G401 (cell line): ENCODE data around the gene PPIP5K2. TPM values are rescaled to one million over a fixed set of nuclear protein-coding genes. Genes with fewer than 3 reads are reported as not detected.
"Not testable (repeated sequence)": the region's sequence is repeated elsewhere in the genome, so short reads cannot be mapped to it uniquely, and the experiment has no call there.

ENCODE experiments used
- DNase-seq: peaks from one replicate; pipeline ENCODE4 v3.0.0-alpha.2; 2015; ENCODE audit warnings: low spot score
- in situ Hi-C: cut with HindIII; loops from 2 replicates; pipeline ENCODE4 v1.10.0; 2016; ENCODE audit warnings: low sequenced_read_pairs, mixed read lengths
- total RNA-seq: library from RNA; depleted of rRNA; stranded (reverse); fragments of >200 nt; shearing (Covaris generic); gene quantifications from 2 replicates; pipeline ENCODE4 v1.2.3, GENCODE V29; 2014

The PPIP5K2 gene
- total RNA-seq, 1 experiment from 2014 or later = 65.7 TPM

DNA sequence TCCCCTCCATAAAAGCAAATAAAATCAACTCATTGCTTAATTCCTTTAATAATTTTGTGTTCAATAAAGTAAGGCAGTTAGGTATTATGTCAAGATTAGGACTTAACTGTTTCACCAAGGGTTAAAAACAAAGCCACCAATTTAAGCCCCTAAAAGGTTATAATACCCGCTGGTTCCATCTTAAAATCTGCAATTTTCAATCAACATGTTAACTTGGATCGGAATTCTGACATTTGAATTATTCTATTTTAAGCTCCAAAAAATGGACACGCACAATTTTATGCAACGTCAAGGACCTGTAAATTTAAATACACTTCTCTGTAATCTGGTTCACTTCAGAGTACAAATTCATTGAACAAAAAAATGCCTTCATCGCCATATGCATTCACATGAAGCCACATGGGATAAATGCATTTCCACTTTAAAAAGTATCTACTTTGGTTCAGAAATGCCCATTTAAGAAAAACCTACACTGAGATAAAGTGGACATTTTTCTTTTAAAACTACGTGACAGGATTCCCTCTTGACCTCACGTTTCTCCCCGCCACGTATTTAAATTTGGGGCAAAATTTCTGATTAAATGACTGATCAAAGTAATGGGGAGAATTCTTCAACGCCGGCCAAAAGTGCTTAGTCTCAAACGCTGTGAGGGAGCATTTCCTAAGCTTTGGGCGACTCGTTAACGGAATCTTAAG, 884 bp upstream of the PPIP5K2 start:
- in situ Hi-C loops = no loop called here
- no peak for DNase-seq

DNA sequence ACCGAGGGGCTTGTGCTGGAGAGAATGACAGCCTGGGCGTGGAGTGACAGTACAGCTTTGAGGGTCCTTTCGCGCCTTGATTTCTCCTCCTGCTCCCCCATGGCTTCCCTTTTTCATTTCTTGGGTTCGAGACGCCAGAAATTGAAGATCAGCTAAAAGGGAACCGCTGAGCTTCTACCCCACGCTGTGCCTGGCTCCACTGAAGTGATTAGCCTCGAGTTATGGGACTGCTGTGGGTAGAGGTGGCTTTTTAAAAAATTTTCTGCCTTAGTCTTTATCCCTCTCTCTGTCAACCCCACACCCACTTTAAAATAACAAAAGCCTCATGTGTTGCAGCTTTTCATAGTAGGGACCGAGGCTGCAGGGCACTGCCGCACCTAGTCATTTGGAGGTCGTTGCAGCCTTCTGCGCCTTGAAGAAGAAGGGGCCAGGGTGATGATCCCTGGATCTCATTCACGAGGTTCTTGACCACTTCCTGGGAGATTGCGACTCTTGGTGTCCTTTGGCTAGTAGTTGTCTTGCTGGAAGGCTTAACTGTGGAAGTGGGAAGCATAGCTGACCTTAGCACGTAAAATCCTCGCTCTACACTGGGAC, 603 bp downstream of the PPIP5K2 start:
- no peak for DNase-seq
- in situ Hi-C loops = no loop called here

DNA sequence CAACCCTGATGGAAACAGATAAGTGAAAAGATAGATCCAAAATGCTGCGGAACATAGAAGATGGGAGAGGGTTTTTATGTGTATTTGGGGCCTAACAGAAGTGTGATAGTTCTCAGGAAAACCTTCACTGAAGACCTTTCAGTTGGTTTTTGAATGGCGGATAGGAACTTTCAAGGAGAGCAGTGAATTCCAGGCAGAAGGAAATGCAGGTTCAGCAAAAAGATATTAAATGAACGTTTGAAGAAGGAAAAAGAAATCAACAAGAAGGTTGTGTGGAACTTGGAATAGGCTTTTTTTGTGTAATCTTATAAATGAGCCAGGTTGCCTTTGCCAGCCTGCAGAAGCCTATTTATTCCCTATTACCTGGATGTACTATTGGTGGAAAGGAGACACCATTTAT, 2.1 kb downstream of the PPIP5K2 start:
- no peak for DNase-seq
- in situ Hi-C loops = no loop called here

GRCh38 chr5:103126557-103126956, 6.5 kb downstream of the PPIP5K2 start:
- in situ Hi-C loops = no loop called here
- DNase-seq = no peak

- in situ Hi-C loops = no loop called here
Measured at GRCh38 chr5:103127292-103127817, 7.3 kb downstream of the PPIP5K2 start.

DNA sequence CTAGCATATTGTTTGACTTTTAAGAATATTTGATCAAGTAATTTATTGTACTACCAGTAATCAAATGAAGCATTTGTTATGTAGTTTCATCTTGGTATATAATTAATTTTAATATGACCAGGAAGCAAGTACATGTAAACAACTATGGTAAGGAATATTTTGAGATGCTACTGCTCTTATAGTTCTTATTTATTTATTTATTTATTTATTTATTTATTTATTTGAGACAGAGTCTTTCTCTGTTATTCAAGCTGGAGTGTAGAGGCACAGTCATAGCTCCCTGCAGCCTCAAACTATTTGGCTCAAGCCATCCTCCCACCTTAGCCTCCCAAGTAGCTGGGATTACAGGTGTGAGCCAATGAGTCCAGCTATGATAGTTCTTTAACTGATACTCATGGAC, 8.1 kb downstream of the PPIP5K2 start:
- in situ Hi-C loops = no loop called here

More at GRCh38 chr5:103127292-103127817, 7.3 kb downstream of the PPIP5K2 start:
- no peak for DNase-seq

GRCh38 chr5:103132684-103133083, 12.6 kb downstream of the PPIP5K2 start:
- in situ Hi-C loops = no loop called here

More for the DNA sequence above, 8.1 kb downstream of the PPIP5K2 start:
- DNase-seq = no peak

GRCh38 chr5:103133231-103133630, 13.1 kb downstream of the PPIP5K2 start:
- in situ Hi-C loops = no loop called here
- DNase-seq = no peak

More at GRCh38 chr5:103132684-103133083, 12.6 kb downstream of the PPIP5K2 start:
- DNase-seq = no peak

- DNase-seq = no peak
- in situ Hi-C loops = no loop called here
Measured at GRCh38 chr5:103135461-103135860, 15.4 kb downstream of the PPIP5K2 start.

- in situ Hi-C loops = no loop called here
- DNase-seq = no peak
Measured at GRCh38 chr5:103138202-103138690, 18.1 kb downstream of the PPIP5K2 start.

DNA sequence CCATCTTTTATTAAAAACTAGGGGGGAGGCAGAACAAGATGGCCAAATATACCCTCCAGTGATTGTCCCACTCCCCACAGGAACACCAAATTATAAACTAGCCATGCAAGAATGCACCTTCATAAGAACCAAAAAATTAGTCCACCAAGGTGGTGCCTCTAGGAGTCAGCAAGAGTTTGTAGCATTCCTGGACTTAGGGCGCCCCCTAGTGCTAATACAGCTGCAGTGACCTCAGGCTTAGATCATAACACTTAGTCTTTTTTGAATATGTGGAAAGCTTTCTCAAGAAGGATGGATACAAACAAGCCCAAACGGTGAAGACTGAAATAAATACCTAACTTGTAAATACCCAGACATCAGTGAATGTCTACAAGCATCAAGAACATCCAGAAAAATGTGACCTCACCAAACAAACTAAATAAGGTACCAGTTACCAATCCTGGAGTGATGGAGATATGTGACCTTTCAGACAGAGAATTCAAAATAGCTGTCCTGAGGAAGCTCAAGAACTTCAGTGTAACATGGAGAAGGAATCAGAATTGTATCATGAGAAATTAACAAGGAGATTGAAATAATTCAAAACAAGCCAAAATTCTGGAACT, 19.3 kb downstream of the PPIP5K2 start:
- peak; percentile 81 for DNase-seq
- in situ Hi-C loops = no loop called here

GRCh38 chr5:103142132-103142531, 22.0 kb downstream of the PPIP5K2 start:
- in situ Hi-C loops, DNase-seq: not testable (repeated sequence)

- DNase-seq = no peak
- in situ Hi-C loops = no loop called here
Measured at GRCh38 chr5:103145196-103145595, 25.1 kb downstream of the PPIP5K2 start.

DNA sequence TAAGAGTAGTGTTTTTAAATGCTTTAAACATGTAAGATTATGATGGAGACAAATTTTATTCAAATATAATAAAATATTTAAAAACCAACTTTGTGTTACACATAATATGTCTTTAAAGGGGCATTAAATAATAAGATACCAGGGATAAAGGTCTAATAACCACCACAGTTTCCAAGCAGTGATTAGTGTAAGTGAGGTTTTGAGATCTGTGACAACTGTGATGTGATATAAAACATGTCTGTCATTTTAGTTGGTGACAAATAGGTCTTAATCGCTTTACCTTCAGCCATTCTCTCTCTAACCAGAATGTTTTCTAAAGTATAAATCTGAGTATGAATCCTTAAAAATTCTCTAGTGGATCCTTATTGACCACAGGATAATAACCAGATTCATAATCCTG, 28.1 kb downstream of the PPIP5K2 start:
- in situ Hi-C loops = no loop called here

DNA sequence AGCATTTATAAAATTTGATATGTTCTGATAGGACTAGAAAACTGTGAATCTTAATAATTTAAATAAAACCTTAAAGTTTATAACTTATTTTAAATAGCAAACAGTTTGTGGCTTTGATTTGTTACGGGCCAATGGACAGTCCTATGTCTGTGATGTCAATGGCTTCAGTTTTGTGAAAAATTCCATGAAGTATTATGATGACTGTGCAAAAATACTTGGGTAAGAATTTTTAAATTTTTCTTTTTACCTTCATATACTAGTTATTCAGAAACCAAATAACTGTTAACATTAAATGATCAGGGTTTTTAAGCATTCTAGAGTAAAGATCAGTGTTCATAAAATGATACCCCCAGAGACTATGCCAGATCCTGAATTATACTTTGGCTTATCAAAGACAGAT, 31.1 kb downstream of the PPIP5K2 start:
- no peak for DNase-seq
- in situ Hi-C loops = no loop called here

More for the DNA sequence above, 28.1 kb downstream of the PPIP5K2 start:
- no peak for DNase-seq

DNA sequence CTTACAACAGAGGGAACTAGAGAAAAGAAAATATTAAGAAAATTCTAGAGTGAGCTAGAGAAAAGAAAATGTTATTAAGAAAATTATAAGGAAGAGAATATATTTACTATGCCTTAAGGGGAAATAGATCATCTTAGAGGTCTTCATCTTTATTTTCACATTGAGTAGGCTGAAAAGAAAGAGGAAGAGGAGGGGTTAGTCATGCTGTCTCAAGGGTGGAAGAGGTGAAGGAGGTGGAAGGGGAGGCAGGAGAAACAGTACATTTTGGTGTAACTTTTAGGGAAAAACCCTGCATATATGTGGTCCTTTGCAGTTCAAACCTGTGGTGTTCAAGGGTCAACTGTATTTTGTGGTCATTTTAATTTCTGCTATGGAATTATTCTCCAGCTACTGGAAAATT, 46.6 kb downstream of the PPIP5K2 start:
- DNase-seq = no peak
- in situ Hi-C loops = no loop called here

DNA sequence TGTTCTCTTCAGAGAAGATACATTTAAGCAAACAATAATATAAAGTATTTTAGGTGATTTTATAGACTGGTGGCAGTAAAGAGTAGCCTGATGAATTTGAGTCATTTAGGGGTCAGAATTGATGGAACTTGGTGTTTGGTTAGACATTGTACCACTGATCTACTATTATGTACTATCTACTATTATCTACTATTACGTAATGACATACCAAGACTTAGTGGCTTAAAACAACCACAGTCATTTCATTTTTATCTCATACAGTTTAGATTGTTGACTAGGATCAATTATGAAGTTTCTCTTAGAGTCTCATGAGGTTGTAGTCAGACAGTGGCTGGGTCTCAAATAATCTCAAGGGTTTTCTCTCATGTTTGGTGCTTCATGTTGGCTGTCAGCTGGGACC, 54.0 kb downstream of the PPIP5K2 start:
- in situ Hi-C loops = no loop called here
- no peak for DNase-seq

DNA sequence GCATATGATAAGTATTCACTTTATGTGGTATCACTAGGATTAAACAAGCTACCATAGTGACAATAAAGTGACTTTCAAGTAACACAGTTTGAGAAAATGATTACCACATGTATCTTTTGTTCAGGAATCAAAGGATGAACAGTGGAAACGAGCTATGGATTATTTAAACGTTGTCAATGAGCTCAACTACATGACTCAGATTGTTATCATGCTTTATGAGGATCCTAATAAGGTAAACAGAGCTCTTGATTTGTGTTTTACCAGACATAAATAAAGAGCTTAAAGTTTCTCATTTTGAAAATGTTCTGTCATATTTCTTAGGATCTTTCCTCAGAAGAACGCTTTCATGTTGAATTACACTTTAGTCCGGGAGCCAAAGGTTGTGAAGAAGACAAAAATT, 57.4 kb downstream of the PPIP5K2 start:
- DNase-seq = no peak
- in situ Hi-C loops = no loop called here

GRCh38 chr5:103178167-103178566, 58.1 kb downstream of the PPIP5K2 start:
- in situ Hi-C loops = no loop called here
- DNase-seq = no peak

GRCh38 chr5:103186152-103186551, 66.1 kb downstream of the PPIP5K2 start:
- in situ Hi-C loops = no loop called here

More at GRCh38 chr5:103186152-103186551, 66.1 kb downstream of the PPIP5K2 start:
- DNase-seq = no peak
